GM12891 (cell line): ENCODE measurements around the gene GPR65.

Experiments used
- POLR2A ChIP-seq: IDR thresholded peaks from 2 replicates; pipeline ENCODE4 v1.6.1; 2011; ENCODE audit warnings: low read depth, low read length, control low read depth
- POLR2AphosphoS5 ChIP-seq: IDR thresholded peaks from 2 replicates; pipeline ENCODE4 v1.6.1; 2011; ENCODE audit warnings: low read depth, low read length, control low read depth
- POU2F2 ChIP-seq: IDR thresholded peaks from 2 replicates; pipeline ENCODE4 v1.6.1; 2011; ENCODE audit warnings: low read depth, mild to moderate bottlenecking, control low read depth, low read length, moderate library complexity
- SPI1 ChIP-seq: IDR thresholded peaks from 2 replicates; pipeline ENCODE4 v1.6.1; 2011; ENCODE audit warnings: low read depth, low read length, control low read depth
- TAF1 ChIP-seq: IDR thresholded peaks from 2 replicates; pipeline ENCODE4 v1.6.1; 2011; ENCODE audit warnings: low read depth, low read length, control low read depth

DNA sequence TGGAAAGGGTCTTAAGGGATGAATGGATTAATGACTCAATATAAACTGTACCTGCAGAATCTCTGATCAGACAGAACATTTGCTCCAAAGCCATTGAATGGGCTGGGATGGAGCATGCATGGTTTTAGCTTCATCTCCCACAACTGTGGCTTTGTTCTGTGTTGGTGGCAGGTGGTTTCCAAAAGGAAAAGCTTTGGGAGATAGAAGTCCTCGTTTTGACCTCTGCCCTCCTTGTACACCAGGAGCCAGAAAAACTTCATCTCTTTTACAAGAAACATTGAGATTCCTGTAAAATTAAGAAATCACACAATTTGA, 39.5 kb downstream of the GPR65 start:
- TF ChIP-seq POLR2A (no peak), POLR2AphosphoS5 (no peak), POU2F2 (no peak), TAF1 (no peak), SPI1 (no peak)
